ENCODE results near the gene ITGA6. TPM values are rescaled to one million over a fixed set of nuclear protein-coding genes. Genes with fewer than 3 reads are reported as not detected.

The ITGA6 gene
- total and polyA plus RNA-seq, 2 experiments from 2014 or later: 16.7 to 64.8 TPM

DNA sequence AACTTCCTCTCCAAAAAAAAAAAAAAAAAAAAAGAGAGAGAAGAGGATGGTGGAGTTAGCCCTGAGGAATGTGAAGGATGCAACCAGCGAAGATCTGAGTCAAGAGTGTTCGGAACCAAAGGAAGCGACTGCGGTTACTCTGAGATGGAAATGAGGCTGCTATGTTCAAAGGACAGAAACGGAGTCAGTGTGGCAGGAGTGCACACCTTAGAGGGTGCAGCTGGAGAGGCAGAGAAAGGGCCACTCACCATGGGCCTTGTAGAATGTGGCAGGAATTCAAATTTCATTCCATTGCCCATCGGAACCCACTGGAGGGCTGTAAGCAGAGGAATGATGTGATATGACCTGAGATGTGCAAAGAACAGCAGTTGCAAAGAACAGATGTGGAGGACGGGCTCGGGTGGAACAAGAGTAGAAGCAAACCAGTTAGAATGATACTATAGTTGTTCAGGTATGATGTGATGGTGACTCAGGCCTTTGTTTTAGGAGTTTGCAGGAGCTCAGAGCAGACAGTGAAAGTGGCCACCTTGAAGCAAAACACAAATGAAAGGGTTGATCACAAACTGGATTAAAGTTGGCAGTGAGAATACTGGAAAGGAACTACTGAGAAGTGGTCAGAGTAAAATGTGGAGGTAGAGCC is 22.6 kb downstream of the ITGA6 start:
- Histone ChIP-seq H4K20me1 (ENCODE audit: insufficient read depth, poor library complexity, severe bottlenecking) (no peaks in the 10 kb centered on the region), H3K4me2 (no peak overlapping the region), H2AFZ (no peak overlapping the region), H3K36me3 (replicated peaks; ENCODE audit: insufficient read depth, low read depth) (no peaks in the 10 kb centered on the region), H3K9me3 (ENCODE audit: low read depth) (no peaks in the 10 kb centered on the region), H3K4me1 (ENCODE audit: insufficient read depth) (no peaks in the 10 kb centered on the region), H3K4me3 (no peak overlapping the region), H3K9me2 (replicated peaks; ENCODE audit: insufficient read depth) (no peaks in the 10 kb centered on the region), H3K79me2 (peaks cover 76% of the 10 kb centered on the region), H3K27me3 (no peaks in the 10 kb centered on the region), H3K27ac (no peak overlapping the region)
- WGBS (ENCODE audit: low lambda C conversion rate, missing lambda C conversion rate): 91% methylated on average over 8 of the region's 8 CpGs
- no peak for DNase-seq (ENCODE audit: low spot score)
- TF ChIP-seq EZH2 (IDR thresholded peaks at IDR 0.05; ENCODE audit: borderline replicate concordance) (no peak), EZH2phosphoT487 (IDR thresholded peaks at IDR 0.05; ENCODE audit: low read depth, severe bottlenecking, unreplicated experiment) (no peak)
- TF ChIP-seq, protein P1, sequence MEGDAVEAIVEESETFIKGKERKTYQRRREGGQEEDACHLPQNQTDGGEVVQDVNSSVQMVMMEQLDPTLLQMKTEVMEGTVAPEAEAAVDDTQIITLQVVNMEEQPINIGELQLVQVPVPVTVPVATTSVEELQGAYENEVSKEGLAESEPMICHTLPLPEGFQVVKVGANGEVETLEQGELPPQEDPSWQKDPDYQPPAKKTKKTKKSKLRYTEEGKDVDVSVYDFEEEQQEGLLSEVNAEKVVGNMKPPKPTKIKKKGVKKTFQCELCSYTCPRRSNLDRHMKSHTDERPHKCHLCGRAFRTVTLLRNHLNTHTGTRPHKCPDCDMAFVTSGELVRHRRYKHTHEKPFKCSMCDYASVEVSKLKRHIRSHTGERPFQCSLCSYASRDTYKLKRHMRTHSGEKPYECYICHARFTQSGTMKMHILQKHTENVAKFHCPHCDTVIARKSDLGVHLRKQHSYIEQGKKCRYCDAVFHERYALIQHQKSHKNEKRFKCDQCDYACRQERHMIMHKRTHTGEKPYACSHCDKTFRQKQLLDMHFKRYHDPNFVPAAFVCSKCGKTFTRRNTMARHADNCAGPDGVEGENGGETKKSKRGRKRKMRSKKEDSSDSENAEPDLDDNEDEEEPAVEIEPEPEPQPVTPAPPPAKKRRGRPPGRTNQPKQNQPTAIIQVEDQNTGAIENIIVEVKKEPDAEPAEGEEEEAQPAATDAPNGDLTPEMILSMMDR (IDR thresholded peaks at IDR 0.05; ENCODE audit: poor library complexity): no peak

DNA sequence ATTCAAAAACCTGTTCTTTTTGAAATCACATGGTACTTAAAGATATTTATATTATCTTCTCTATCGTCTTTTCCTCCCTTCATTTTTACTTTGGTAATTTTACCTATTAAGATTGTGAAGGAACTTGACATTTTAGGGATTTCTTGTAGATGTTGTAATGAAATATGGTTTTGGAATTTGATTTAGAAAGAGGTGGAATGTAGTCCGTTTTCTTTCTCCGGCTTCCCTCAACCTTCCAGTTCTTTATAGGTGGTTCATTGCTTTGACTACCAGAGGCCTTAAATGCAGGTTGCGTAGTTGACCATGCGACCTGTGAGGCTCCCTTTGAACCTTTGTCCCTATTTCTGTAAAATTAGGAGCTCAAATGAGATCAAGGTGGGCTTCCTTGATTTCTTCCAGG is 24.5 kb downstream of the ITGA6 start:
- H3K27ac ChIP-seq: no peak overlapping the region
- H3K36me3 ChIP-seq (replicated peaks; ENCODE audit: insufficient read depth, low read depth): no peaks in the 10 kb centered on the region
- H2AFZ ChIP-seq: no peak overlapping the region
- H3K79me2 ChIP-seq: peaks cover 71% of the 10 kb centered on the region
- no peaks in the 10 kb centered on the region for H3K9me2 ChIP-seq (replicated peaks; ENCODE audit: insufficient read depth)
- DNase-seq (ENCODE audit: low spot score): no peak
- no peaks in the 10 kb centered on the region for H4K20me1 ChIP-seq (ENCODE audit: insufficient read depth, poor library complexity, severe bottlenecking)
- H3K9me3 ChIP-seq (ENCODE audit: low read depth): no peaks in the 10 kb centered on the region
- H3K27me3 ChIP-seq: no peaks in the 10 kb centered on the region
- WGBS (ENCODE audit: low lambda C conversion rate, missing lambda C conversion rate): 91% methylated on average over 5 of the region's 5 CpGs
- H3K4me3 ChIP-seq: no peak overlapping the region
- TF ChIP-seq, protein P1 (IDR thresholded peaks at IDR 0.05; ENCODE audit: poor library complexity): no peak
- TF ChIP-seq EZH2 (IDR thresholded peaks at IDR 0.05; ENCODE audit: borderline replicate concordance) (no peak), EZH2phosphoT487 (IDR thresholded peaks at IDR 0.05; ENCODE audit: low read depth, severe bottlenecking, unreplicated experiment) (no peak)
- H3K4me2 ChIP-seq: no peak overlapping the region
- H3K4me1 ChIP-seq (ENCODE audit: insufficient read depth): peaks cover 15% of the 10 kb centered on the region

DNA sequence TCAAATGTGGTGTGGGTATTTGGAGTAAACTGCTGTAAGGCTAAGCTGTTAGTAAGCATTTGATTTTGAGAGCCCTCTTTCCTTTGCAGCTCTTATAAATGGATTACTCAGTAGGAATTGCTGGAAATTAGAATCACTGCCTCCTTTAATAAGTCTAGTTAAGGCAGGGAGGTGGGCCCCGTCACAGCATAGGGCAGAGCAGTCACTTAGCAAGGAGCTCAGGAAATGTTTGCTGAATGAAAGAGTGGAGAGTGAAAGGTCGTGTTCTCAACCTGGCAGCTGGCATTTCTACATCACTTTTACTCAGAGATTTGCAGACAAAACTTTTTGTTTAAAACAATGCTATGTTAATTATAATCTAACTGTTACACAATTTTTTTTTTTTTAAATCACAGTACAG is 25.5 kb downstream of the ITGA6 start:
- no peaks in the 10 kb centered on the region for H3K9me2 ChIP-seq (replicated peaks; ENCODE audit: insufficient read depth)
- H3K27ac ChIP-seq: no peak overlapping the region
- H3K9me3 ChIP-seq (ENCODE audit: low read depth): no peaks in the 10 kb centered on the region
- WGBS (ENCODE audit: low lambda C conversion rate, missing lambda C conversion rate): 84% methylated on average over 2 of the region's 2 CpGs
- H3K4me2 ChIP-seq: no peak overlapping the region
- H3K79me2 ChIP-seq: peaks cover 67% of the 10 kb centered on the region
- H3K4me1 ChIP-seq (ENCODE audit: insufficient read depth): peaks cover 15% of the 10 kb centered on the region
- H3K36me3 ChIP-seq (replicated peaks; ENCODE audit: insufficient read depth, low read depth): no peaks in the 10 kb centered on the region
- TF ChIP-seq, protein P1 (IDR thresholded peaks at IDR 0.05; ENCODE audit: poor library complexity): no peak
- TF ChIP-seq EZH2 (IDR thresholded peaks at IDR 0.05; ENCODE audit: borderline replicate concordance) (no peak), EZH2phosphoT487 (IDR thresholded peaks at IDR 0.05; ENCODE audit: low read depth, severe bottlenecking, unreplicated experiment) (no peak)
- no peaks in the 10 kb centered on the region for H4K20me1 ChIP-seq (ENCODE audit: insufficient read depth, poor library complexity, severe bottlenecking)
- no peak overlapping the region for H2AFZ ChIP-seq
- DNase-seq (ENCODE audit: low spot score): no peak
- H3K4me3 ChIP-seq: no peak overlapping the region
- no peaks in the 10 kb centered on the region for H3K27me3 ChIP-seq
